Measurements from ENCODE around the gene NRN1L. TPM values are rescaled to one million over a fixed set of nuclear protein-coding genes. Genes with fewer than 3 reads are reported as not detected.

NRN1L gene
- total RNA-seq, 1 donor from 2014 or later, result not detected

GRCh38 chr16:67842509-67843342, 42.0 kb upstream of the NRN1L start:
- H3K27ac Mint-ChIP-seq (ENCODE audit: unreplicated experiment), result peak overlapping the region; percentile 89
- peak overlapping the region; percentile 88 for H3K4me3 Mint-ChIP-seq
- peak; percentile 49 for DNase-seq (ENCODE audit: low read depth, low spot score)
- no peaks in the 10 kb centered on the region for H3K36me3 Mint-ChIP-seq (ENCODE audit: low read depth)
- H3K4me1 Mint-ChIP-seq, result peaks cover 45% of the 10 kb centered on the region
- H3K27me3 Mint-ChIP-seq (ENCODE audit: low read depth), result no peaks in the 10 kb centered on the region
- TF ChIP-seq CTCF (conservative IDR thresholded peaks at IDR 0.05), result peak; percentile 50
- no peaks in the 10 kb centered on the region for H3K9me3 Mint-ChIP-seq

GRCh38 chr16:67843343-67843765, 41.3 kb upstream of the NRN1L start:
- Mint-ChIP-seq H3K4me1 (peaks cover 50% of the 10 kb centered on the region), H3K27ac (ENCODE audit: unreplicated experiment) (peak overlapping the region; percentile 89)

GRCh38 chr16:67844497-67844896, 40.2 kb upstream of the NRN1L start:
- H3K27ac Mint-ChIP-seq (ENCODE audit: unreplicated experiment), result peak overlapping the region; percentile 29
- DNase-seq (ENCODE audit: low read depth, low spot score), result no peak
- H3K4me1 Mint-ChIP-seq, result peaks cover 54% of the 10 kb centered on the region
- no peaks in the 10 kb centered on the region for H3K36me3 Mint-ChIP-seq (ENCODE audit: low read depth)
- no peak for TF ChIP-seq CTCF (conservative IDR thresholded peaks at IDR 0.05)
- no peaks in the 10 kb centered on the region for H3K27me3 Mint-ChIP-seq (ENCODE audit: low read depth)
- peak overlapping the region; percentile 88 for H3K4me3 Mint-ChIP-seq
- no peaks in the 10 kb centered on the region for H3K9me3 Mint-ChIP-seq

More at GRCh38 chr16:67843343-67843765, 41.3 kb upstream of the NRN1L start:
- Mint-ChIP-seq H3K36me3 (ENCODE audit: low read depth) (no peaks in the 10 kb centered on the region), H3K4me3 (peak overlapping the region; percentile 88), H3K27me3 (ENCODE audit: low read depth) (no peaks in the 10 kb centered on the region), H3K9me3 (no peaks in the 10 kb centered on the region)
- DNase-seq (ENCODE audit: low read depth, low spot score), result peak; percentile 12
- peak; percentile 15 for TF ChIP-seq CTCF (conservative IDR thresholded peaks at IDR 0.05)

- H3K27me3 Mint-ChIP-seq (ENCODE audit: low read depth), result no peaks in the 10 kb centered on the region
These were observed 39.2 kb upstream of the NRN1L start for GRCh38 chr16:67845291-67846062.

GRCh38 chr16:67846063-67846319, 38.7 kb upstream of the NRN1L start:
- no peak for DNase-seq (ENCODE audit: low read depth, low spot score)
- H3K4me1 Mint-ChIP-seq, result peaks cover 54% of the 10 kb centered on the region
- peak overlapping the region; percentile 94 for H3K27ac Mint-ChIP-seq (ENCODE audit: unreplicated experiment)
- H3K36me3 Mint-ChIP-seq (ENCODE audit: low read depth), result no peaks in the 10 kb centered on the region
- no peaks in the 10 kb centered on the region for H3K9me3 Mint-ChIP-seq
- no peak for TF ChIP-seq CTCF (conservative IDR thresholded peaks at IDR 0.05)
- no peaks in the 10 kb centered on the region for H3K27me3 Mint-ChIP-seq (ENCODE audit: low read depth)
- peak overlapping the region; percentile 88 for H3K4me3 Mint-ChIP-seq

More at GRCh38 chr16:67845291-67846062, 39.2 kb upstream of the NRN1L start:
- Mint-ChIP-seq H3K4me3 (peak overlapping the region; percentile 88), H3K9me3 (no peaks in the 10 kb centered on the region), H3K27ac (ENCODE audit: unreplicated experiment) (peak overlapping the region; percentile 94), H3K4me1 (peaks cover 54% of the 10 kb centered on the region), H3K36me3 (ENCODE audit: low read depth) (no peaks in the 10 kb centered on the region)
- no peak for DNase-seq (ENCODE audit: low read depth, low spot score)
- no peak for TF ChIP-seq CTCF (conservative IDR thresholded peaks at IDR 0.05)

Measured in neural crest cell (in vitro differentiated cells).